WTC11 (cell line): ENCODE measurements around the gene ICE2.

Source experiments
- TF ChIP-seq, protein P1 (sequence below): sonication (generic); formaldehyde crosslinking; IDR thresholded peaks from 2 replicates; pipeline ENCODE4 v1.8.0; 2022; ENCODE audit warnings: mild to moderate bottlenecking, missing genetic modification reagents
- TF ChIP-seq, protein P2 (sequence below): fragments of 200-600 bp; IDR thresholded peaks from 2 replicates; pipeline ENCODE4 v1.8.0; 2022; ENCODE audit warnings: antibody characterized with exemption

DNA sequence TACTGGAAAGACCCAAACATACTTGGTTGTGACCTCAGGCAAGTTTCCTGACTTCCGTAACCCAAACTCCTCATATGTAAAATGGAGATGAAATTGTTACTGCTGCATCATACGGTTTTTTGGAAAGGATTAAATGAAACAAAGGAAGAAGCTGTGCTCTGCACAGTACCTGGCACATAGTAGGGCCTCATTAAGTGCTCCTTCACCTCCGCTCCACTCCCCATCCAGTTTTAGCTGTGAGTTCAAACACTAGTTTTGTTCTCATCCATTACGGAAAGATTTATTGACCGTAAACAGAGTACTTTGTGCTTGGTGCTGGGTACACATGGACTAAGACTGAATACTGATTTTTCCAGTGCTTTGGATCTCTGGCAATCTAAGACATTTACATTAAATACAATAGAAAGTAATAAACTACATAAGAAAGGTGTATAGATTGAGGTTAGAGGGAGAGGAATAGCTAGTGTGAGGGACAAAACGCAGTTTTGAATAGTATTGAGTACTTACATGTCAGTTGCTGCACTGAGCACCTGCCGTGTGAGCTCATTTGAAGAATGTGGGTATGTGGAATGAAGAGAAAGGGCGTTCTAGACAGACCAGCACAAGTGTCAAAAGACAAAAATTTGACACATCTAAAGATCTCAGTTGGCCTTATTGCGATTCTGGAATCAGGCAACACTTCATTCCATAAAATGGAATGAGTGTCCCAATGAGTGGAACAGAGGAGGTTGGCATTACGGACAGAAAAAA, 594 bp upstream of the ICE2 start:
- TF ChIP-seq, protein P1, sequence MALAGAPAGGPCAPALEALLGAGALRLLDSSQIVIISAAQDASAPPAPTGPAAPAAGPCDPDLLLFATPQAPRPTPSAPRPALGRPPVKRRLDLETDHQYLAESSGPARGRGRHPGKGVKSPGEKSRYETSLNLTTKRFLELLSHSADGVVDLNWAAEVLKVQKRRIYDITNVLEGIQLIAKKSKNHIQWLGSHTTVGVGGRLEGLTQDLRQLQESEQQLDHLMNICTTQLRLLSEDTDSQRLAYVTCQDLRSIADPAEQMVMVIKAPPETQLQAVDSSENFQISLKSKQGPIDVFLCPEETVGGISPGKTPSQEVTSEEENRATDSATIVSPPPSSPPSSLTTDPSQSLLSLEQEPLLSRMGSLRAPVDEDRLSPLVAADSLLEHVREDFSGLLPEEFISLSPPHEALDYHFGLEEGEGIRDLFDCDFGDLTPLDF (CRISPR knock-in tag) = no peak
- TF ChIP-seq, protein P2, sequence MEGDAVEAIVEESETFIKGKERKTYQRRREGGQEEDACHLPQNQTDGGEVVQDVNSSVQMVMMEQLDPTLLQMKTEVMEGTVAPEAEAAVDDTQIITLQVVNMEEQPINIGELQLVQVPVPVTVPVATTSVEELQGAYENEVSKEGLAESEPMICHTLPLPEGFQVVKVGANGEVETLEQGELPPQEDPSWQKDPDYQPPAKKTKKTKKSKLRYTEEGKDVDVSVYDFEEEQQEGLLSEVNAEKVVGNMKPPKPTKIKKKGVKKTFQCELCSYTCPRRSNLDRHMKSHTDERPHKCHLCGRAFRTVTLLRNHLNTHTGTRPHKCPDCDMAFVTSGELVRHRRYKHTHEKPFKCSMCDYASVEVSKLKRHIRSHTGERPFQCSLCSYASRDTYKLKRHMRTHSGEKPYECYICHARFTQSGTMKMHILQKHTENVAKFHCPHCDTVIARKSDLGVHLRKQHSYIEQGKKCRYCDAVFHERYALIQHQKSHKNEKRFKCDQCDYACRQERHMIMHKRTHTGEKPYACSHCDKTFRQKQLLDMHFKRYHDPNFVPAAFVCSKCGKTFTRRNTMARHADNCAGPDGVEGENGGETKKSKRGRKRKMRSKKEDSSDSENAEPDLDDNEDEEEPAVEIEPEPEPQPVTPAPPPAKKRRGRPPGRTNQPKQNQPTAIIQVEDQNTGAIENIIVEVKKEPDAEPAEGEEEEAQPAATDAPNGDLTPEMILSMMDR = no peak
